NCI-H1694 treated with DMSO at 0.1 percent for 48 hours (cell line): ENCODE data around the gene PGBD5.
A peak's percentile ranks its signal among the peaks of the same experiment; 100 is the strongest.

Source experiments
- DNase-seq: peaks from one replicate; lab custom pipeline; 2025; lab: John Stamatoyannopoulos, UW

The PGBD5 gene

DNA sequence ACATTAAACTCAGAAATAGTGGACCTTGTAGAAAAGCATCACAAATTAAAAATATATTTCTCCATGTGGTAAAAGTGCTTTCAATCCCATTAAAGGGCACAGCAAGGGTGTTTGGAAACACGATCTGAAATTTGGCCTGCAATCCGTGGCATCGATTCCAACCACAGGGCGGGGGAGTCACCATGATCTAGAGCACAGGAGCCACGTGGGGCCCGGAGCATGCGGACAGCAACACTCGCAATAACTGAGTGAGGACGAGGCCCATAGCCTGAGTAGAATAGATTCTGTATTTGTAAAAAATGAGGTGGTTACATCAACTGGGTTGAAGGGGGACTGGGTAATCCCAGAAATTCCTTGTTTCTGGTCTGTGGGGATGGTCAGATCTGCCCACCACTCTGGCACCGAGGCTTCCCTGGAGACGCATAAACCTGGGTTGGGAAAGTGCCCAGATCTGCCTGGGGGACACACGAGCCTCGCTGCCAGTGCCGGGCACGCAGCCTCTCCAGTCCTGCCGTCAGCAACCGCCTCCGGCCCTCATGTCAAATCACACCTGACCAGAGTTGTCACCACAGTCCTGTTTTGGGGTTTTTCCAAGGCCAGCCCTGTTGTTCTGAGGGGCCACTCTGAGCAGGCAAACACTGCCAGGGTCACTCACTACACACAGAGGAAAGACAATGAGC lies 104.3 kb downstream of the PGBD5 start:
- DNase-seq = no peak

DNA sequence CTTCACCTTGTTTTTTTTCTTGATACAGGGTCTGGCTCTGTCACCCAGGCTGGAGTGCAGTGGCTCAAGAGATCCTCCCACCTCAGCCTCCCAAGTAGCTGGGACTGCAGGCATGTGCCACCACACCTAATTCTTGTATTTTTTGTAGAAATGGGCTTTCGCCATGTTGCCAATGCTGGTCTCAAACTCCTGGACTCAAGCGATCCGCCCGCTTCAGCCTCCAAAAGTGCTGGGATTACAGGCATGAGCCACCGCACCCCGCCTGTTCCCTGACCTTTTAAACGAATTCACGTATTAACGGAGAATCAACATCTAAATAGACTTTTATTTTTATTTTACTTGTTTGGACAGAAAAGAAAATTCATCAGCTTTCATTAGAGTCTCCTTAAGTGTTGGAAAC lies 104.8 kb downstream of the PGBD5 start:
- DNase-seq = no peak

DNA sequence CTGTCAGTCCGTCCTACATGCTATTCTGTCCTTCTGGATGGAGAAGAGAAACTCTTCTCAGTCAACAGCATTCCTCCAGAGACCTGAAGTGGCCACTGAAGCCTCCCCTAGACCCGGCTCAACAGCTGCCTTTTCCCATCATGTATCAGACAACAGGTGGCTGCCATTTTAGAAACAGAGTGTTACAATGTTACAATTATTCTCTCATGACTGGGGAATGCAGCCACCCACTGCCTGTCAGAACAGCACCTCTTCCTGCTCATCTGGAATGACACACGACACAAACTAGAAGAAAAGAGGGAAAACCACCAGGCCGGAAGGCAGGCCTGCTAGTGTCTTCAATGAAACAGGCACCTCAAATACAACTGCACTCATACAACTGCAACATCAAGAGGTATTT lies 105.3 kb downstream of the PGBD5 start:
- no peak for DNase-seq

DNA sequence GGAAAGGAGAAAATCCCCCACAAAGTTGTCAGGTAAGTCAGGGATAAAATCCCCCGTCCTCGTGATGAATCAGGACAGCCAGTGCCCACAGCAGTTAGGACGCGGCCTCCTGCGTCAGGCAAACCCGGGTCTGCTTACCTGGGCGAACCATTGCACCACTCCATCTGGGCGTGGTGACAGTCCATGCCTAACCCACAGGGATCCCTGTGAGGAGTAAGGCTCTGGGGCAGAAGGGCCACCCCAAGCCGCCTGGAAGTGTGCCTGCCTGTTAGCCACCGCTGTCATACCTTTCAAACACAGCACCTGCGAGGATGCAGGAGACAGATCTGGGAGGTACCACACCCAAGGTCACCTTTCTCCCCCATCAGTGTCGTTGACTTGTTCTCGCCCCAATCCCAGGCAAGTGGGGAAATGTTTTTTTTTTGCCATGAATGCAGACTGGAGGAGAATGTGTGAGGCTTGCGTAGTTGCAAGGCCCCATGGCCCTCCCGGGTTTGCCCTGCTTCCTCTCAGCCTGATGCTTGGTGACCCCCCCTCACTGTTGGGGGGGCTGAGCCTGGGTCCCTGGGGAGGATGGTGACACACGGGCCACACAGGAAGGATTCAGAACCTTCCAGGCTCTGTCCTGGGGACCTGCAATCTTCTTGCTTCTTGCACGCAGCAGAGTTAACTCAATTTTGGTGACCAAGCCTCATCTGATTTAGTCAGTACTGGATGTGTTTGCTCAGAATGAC lies 107.0 kb downstream of the PGBD5 start:
- no peak for DNase-seq

DNA sequence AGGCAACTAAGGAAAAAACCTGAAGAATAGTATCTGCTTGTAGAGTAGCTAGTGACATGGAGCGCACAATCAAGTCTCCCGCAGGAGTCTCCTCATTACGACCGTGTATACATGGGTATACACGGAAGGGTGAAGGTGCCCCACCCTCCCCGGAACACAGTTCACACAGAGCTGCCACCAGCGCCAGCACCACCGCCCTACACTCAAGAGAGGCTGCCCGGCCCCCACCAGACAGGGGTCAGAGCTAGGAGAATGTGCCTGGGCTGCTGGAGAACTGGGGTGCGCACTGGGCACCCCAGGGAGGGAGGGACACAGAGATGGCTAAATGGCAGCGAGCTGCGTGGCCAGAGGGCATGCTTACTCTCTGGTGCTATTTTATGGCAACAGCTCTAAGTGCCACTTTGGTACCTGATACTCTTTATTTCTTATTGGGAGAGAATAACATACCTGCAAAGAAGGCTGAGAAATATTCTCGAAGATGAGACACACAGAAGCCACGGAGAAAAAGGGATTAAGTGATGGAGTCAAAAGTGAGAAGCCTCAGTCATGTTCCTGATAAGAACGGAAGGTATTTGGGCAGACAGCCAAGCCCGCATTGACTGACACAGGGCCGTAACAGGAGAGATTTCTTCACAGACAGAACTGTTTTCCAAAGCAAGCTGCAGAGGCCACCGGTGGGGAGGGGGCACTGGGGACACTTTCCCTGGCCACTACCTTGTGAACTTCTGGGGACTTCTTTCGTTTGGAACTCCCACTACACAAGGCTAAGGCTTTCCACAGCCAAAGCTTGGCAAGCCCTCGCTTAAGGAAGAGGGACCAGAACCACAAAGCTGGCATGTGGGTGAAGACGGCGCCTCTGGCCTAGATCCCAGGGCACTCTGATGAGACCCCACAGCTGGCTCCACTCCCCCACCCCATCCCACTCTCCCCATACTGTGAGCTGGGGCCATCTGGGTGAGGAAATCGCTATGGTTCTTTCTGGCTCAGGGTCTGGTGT lies 108.0 kb downstream of the PGBD5 start:
- no peak for DNase-seq

DNA sequence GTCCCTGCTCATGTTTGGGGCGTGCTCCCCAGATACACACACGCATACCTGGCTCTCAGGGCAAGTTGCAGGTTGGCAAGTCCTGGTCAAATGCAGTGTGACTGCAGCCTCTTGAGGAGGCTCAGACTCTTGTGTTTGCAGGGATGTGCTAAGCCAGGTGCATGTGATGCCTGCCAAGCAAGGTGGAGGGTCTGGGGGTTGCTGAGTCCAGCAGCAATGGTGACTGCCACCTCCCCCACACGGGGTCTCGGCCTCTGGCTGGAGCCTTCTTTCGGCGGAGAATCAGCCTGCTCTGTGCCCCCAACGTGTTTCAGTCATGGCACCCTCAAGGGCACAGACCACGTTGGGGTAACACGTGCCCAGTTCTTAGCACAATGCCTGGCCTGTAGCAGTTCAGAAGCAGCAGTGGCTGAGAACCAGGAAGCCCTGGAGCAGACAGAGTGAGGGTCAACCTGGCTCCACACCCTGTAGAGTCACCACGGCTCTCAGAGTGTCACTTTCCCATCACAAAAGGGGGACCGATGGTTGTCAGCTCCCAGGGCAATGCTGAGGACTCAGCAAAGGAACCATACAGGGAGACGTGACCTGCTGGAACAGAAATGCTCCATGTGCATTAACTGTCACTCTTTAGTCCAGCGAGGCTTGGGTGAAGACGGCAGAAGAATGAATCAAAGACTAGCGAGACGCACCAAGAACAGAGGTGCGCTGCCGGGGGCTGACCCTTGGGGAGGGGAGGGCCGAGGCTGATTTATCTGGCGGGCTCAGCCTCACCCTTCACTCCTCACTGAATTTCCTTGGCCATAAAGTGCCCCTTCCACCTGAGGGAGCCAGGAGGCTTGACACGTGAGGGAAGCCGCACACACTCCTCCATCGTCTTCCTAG lies 109.0 kb downstream of the PGBD5 start:
- no peak for DNase-seq

DNA sequence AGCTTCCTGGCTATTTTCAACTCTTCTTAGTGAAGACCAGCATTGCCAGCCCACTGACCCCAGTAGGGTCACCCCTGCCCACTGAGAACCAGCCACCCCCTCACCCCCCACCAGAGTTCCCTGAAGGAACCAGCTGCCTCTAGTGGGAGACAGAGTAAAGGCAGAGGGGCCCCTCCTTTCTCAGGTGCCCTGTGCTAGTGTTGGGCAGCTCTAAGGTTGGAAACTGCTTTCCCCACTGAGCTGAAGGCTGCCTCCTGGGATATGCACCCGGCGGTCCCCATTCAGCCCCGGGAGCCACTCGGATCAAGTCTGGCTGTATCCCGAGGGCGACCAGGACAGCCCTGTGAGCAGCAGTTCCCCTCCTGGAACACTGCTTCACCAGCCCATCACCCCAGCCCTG lies 111.0 kb downstream of the PGBD5 start:
- DNase-seq = no peak

DNA sequence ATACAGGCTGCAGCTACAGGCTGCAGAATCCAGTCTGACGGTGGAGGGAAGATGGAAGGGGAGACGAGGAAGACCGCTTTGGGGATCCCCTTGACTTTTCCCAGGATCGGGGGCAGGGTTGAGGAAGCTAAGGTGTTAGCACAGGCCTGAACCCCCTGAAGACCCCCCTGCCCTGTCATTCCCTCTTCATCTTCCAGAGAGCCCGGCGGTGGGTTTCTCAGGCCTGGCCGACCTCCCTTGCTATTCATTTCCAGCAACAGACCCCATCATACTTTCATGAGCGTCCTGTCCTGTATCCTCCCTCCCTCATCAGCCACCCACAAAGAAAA lies 112.0 kb downstream of the PGBD5 start:
- no peak for DNase-seq

DNA sequence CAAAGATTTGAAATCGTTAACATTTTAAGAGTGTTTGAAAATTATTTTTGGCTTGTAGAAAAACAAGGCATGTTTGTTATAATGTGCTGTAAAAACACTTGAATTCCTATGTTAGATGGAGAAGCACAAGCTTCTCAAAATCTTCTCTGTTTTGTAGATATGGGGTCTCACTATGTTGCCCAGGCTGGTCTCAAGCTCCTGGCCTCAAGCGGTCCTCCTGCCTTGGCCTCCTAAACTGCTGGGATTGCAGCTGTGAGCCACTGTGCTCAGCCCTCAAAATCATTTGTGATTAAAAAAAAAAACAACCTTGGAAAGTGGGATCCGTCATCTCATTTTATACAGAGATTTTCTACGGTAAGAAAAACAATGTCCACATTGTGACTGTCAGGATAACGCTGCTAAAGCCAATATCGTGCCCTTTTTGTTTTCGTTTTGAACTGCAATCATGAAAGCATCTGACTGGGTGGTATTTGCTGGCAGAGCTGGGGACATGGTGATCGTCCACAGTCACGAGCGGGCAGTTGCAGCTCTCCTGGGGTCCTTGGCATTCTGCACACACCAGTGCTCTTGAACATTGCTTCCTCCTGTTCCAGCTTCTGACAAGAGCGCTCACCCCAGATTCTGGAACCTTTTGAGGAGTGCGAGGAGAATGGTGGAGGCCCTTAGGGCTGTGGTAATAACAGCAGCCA lies 112.5 kb downstream of the PGBD5 start:
- DNase-seq = no peak

DNA sequence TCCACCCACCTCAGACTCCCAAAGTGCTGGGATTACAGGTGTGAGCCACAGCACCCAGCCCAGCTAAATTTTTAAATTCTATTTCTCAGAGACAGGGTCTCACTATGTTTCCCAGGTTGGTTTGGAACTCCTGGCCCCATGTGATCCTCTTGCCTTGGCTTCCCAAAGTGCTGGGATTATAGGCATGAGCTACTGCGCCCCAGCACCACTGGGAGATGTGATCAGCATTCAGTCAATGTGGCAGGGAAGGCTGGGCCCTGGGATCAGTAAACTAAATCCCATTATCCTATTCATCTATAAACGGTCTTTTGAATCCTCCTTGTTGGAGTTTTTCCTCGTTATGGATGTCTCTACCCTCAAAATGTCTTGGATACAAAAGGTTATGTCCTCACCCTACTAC lies 113.5 kb downstream of the PGBD5 start:
- no peak for DNase-seq

DNA sequence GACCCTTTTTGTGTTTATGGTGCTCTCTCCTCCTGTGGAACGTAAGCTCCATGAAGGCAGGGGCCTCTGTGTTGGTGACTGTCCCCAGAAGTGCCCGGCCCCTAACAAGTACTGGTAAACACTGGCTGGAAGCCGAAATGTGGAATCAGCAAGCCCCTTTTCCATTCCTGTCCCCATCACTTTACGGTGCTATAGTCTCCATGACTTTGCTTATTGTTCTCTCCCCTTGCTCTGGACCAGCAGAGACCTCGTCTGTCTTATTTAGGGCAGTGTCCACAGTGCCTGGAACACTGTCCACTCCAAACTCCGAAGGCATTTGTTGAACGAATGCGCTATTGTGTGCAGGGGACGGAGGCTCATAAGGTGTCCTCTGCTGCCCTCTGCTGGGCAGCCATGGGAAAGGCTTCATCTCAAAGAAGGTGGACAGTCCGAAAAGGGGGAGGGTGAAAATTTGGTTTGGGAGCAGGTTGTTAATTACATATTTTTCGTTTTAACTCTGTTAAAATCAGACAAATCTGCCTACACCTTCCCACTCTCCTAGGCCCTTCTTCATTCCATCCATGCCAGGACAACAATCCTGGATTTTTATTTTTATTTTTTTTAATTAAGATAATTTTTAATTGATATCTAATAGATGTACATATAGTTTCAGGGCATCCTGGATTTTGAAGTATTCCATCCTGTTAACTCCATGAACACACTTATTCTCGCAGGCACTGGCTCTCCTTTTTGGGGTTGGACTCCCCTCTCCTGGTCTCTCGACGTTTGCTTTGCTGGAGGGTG lies 115.6 kb downstream of the PGBD5 start:
- DNase-seq = peak; percentile 41

DNA sequence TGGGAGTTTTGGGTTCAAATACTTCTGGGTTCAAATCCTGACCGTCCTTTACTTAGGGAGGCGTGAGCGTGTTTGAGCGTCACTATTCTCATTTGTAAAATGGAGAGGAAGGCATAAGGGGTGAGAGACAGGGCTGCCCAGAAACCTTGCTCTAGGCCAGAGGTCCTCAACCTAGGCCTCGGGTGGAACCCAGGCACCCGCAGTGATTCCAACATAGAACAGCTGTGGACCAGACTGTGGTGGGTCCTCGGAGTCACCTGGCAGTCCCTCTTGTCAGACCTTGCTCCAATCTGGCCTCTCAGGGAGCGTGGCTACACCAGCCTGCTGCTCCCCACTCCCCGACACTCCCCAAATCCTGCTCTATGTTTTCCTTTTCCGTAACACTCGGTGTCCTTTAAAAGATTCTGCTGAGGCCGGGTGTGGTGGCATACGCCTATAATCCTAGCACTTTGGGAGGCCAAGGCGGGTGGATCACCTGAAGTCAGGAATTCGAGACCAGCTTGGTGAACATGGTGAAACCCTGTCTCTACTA lies 116.4 kb downstream of the PGBD5 start:
- DNase-seq = no peak

DNA sequence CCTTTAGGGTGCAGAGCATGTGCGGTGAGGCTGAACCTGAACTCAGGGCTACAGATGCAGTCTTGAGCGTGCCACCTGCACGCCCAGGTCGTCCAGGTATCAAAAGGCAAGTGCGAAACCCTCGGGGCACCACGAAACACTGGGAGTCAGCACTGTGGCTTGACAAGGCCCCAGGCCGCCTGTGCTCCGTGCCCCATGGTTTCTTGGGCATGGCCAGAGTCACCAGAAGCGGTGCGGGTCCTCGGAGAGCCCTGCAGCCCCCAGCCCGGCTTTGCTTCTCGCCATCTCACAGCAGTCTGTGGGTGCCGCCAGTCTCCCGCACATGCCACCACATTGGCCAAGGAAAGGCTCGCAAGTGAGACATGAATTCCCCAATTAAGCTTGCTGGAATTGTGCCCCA lies 117.3 kb downstream of the PGBD5 start:
- DNase-seq = no peak

DNA sequence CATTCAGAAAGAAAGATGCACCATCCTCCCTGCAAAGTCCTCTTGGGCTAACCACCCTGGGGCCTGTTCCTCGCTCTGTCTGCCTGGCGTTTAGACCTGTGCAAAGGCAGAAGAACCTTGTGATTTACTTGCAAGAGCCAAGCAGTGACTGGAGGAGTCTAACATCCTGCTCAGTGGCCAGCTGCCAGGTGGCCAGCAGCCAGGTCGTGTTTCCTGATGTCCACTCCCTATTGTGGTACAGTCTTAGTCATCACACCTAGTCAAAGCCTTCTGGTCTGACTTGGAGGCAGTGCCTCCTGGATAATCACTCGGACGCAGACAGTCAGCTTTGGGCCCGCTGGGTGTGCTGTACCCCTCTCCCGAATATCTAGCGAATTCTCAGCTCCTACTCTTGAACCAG lies 118.1 kb downstream of the PGBD5 start:
- no peak for DNase-seq

DNA sequence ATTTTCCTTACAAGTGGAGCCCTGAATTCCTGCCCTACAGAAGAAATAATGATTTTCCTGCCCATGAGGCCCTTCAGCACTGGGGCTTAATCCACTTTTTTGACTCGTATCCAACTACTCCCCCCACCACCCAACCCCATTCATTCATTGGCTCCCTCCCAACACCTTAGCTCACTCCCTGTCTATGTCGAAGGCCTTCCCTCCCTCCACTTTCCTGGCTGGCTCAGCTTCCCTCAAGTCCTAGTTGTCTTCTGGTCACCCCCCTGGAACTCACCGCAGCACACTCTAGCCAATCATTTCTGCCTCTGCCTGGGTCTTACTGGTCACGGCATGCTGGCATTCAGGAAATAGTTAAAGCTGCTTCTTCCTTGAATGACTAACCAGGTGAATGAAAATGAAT lies 118.9 kb downstream of the PGBD5 start:
- DNase-seq = no peak

DNA sequence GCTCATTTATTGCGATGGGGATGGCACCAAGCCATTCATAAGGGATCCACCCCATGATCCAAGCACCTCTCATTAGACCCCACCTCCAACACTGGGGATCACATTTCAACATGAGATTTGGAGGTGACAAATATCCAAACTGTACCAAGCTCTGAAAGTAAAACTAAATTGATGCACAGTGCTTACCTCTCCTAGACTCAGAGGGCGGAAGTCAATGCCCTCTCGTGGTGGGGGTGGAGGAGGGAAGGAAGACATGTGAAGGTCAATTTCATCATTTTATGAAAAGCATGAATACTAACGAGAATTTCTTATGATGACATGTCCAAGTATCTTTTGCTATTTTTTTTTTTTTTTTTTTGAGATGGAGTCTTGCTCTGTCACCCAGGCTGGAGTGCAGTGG lies 120.0 kb downstream of the PGBD5 start:
- DNase-seq = no peak

DNA sequence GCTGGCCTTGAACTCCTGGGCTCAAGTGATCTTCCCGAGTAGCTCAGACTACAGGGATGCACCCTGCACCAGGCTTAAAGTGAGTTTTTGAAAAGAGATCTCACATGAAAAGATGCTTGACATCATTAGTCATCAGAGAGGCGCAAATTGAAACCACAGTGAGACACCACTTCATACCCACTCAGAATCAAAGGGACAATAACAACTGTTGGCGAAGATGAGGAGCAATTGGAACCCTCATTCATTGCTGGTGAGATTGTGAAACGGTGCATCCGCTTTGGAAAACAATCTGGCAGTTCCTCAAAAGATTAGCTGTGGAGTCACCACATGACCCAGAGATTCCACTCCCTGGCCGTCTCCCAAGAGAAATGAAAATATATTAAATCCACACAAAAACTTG lies 122.3 kb downstream of the PGBD5 start:
- no peak for DNase-seq

DNA sequence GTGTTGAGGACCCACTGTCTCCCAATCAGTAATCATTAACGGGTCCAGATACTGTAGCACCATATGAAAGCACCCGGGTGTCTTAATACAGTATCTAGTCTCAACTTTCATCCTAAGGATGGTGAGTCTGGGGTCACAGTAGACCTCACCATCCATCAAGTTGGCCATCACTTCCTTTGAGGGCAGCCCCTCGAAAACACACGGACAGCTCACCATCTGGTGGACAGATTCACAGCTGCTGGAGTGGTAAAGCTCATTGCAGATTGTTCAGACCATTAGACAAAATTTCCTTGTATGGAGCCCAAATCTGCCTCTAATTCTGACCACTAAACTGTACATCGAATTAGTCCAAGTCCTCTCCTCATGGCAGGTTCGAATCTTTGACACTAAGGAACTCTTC lies 123.1 kb downstream of the PGBD5 start:
- DNase-seq = no peak

DNA sequence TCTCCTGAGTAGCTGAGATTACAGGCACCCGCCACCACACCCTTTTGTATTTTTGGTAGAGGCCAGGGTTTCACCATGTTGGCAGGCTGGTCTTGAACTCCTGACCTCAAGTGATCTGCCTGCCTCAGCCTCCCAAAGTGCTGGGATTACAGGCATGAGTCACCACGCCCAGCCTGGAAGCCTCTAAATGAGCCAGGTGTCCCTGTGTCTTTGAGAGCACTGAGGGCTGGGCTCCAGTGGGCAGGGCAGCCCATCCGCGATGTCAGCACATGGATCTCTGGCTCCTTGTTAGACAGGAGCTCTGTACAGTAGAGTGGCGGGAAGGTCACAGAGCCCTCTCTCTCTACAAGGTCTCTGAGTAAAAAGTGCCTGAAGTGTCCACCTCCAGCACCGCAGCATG lies 124.3 kb downstream of the PGBD5 start:
- no peak for DNase-seq

DNA sequence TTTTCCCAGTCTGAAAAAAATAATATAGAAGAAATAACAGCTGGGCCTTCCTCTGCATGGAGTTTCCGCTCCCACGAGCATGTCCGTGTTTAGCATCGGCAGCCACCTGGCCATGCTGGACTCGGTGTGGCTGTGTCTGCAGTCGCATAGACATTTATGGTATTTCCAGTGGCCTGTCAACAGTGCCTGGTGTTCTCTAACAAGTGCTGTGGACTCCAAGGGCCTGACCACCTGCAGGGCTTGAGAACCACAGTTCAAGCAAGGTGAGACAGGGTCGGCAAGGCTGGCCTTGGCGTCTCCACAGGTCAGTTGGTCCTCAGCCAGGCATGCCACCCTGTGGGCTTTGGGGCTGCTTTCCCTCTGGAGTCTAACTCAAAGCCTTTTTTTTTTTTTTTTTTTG lies 124.8 kb downstream of the PGBD5 start:
- peak; percentile 45 for DNase-seq
